ENCODE data around the gene GPR137B.

DNA sequence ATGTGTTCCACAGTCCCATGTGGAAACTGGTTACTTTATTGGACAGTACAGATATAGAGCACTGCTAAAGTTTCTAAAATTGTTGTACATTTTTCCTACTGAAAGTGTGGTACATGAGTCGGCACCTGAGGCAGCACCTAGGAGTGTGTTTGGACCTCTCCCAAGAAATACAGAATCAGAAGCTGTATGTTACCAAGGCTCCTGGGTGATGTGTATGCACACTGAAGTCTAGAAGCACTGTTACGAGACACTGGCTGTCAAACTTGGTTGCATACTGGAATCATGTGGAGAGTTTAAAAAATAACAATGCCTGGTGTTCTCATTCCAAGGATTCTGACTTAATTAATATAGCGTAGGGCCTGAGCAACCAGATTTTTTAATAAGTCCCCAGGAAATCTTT is 92.8 kb downstream of the GPR137B start:
- no peak for TF ChIP-seq CTCF (IDR thresholded peaks at IDR 0.05; ENCODE audit: control extremely low read depth in 1 of 3, insufficient read depth in 1 of 3, low read depth in 1 of 3, low read length in 3 of 3)
- no peak for TF ChIP-seq POLR2A (IDR thresholded peaks at IDR 0.05; ENCODE audit: control extremely low read depth in 1 of 2, low read depth in 2 of 2, low read length in 2 of 2)
- TF ChIP-seq EP300 (IDR thresholded peaks at IDR 0.05; ENCODE audit: borderline replicate concordance in 1 of 2, low read depth in 2 of 2, low read length in 2 of 2): no peak
- TF ChIP-seq RAD21 (IDR thresholded peaks at IDR 0.05 in 1 of 2, conservative IDR thresholded peaks at IDR 0.05 in 1 of 2; ENCODE audit: low read depth in 2 of 2, low read length in 2 of 2): no peak
- TF ChIP-seq HDAC2 (IDR thresholded peaks at IDR 0.05; ENCODE audit: borderline replicate concordance in 1 of 2, low read depth in 2 of 2, low read length in 2 of 2): no peak
- TF ChIP-seq KDM5A (IDR thresholded peaks at IDR 0.05; ENCODE audit: low read length): no peak
- TF ChIP-seq NRF1 (IDR thresholded peaks at IDR 0.05; ENCODE audit: low read depth, low read length): no peak
- TF ChIP-seq SRF (IDR thresholded peaks at IDR 0.05; ENCODE audit: low read depth, low read length): no peak
- no peak for TF ChIP-seq TEAD4 (IDR thresholded peaks at IDR 0.05; ENCODE audit: low read depth, low read length)
